Parathyroid adenoma (tissue), 2 donors: Measurements from ENCODE around the gene FMO5.
"Not testable (repeated sequence)": the region's sequence is repeated elsewhere in the genome, so short reads cannot be mapped to it uniquely, and the experiment has no call there.

Source experiments
- H2AFZ ChIP-seq: fragments of 300-600 bp; sonication (generic); one replicate; pipeline ENCODE4 v1.7.0; 2017; ENCODE audit warnings: antibody characterized with exemption, mild to moderate bottlenecking
- H3K27ac ChIP-seq: fragments of 300-600 bp; sonication (generic); one replicate; pipeline ENCODE4 v1.7.0; 2017
- H3K27me3 ChIP-seq: fragments of 300-600 bp; sonication (generic); one replicate; pipeline ENCODE4 v1.7.0; 2017; ENCODE audit warnings: low read length; ENCODE audit not compliant: control insufficient read depth, insufficient read depth
- H3K36me3 ChIP-seq: fragments of 300-600 bp; sonication (generic); one replicate; pipeline ENCODE4 v1.7.0; 2017; ENCODE audit warnings: low read length; ENCODE audit not compliant: control insufficient read depth, insufficient read depth
- H3K4me1 ChIP-seq: fragments of 300-600 bp; sonication (generic); one replicate; pipeline ENCODE4 v1.7.0; 2017; ENCODE audit warnings: control low read depth
- H3K4me2 ChIP-seq: fragments of 300-600 bp; sonication (generic); one replicate; pipeline ENCODE4 v1.7.0; 2017; ENCODE audit warnings: low read length
- H3K4me3 ChIP-seq: fragments of 300-600 bp; sonication (generic); one replicate; pipeline ENCODE4 v1.7.0; 2017; ENCODE audit warnings: low read depth, low read length
- H3K79me2 ChIP-seq: fragments of 300-600 bp; sonication (generic); one replicate; pipeline ENCODE4 v1.7.0; 2017; ENCODE audit warnings: control low read depth
- H3K9ac ChIP-seq: fragments of 300-600 bp; sonication (generic); one replicate; pipeline ENCODE4 v1.7.0; 2017; ENCODE audit warnings: mild to moderate bottlenecking
- H3K9me3 ChIP-seq: fragments of 300-600 bp; sonication (generic); one replicate; pipeline ENCODE4 v1.7.0; 2017; ENCODE audit warnings: low read length; ENCODE audit not compliant: control insufficient read depth
- TF ChIP-seq, protein P1 (sequence below): fragments of 300-600 bp; sonication (generic); IDR thresholded peaks from one replicate; pipeline ENCODE4 v1.7.0; 2017; ENCODE audit warnings: antibody characterized with exemption, mild to moderate bottlenecking
- donor health status: primary hyperparathyroidism.

Gene FMO5

DNA sequence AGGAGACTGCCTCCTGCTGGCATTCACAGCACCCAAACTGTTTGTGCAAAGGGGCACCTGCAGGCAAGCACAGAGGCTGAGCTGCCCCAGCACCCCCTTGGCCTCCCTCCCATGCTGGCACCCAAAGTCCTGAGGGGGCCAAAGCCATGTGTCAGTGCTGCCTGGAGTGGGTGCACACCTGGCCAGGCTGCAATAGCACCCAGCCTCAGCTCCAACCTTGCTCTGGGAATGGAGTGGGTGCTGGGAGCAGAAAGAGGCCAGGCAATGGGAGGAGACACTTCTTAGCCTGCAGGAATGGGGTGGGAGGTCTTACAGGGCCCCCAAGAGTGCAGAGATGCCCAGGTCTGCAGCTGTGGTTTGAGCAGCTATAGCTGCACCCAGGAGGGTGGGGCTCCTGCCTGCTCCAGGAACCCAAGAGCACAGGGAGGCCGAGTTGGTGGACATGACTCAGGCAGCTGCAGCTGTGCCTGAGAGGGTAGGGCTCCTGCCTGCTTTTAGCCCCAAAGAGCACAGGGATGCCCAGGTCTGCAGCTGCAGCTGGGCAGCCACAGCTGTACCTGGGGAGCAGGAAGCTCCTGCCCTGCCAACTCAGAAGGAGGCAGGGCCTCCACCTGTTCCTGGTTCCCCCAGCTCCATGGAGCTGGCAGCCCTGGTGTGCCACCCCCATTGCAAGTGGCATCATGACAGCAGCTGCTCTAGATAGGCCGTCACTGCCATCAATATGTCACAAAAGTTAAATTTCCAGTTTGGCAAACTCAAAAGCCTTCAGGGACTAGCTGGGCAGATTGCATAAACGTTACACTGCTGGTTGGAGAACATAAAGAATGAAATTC lies 12.0 kb upstream of the FMO5 start:
- TF ChIP-seq, protein P1, sequence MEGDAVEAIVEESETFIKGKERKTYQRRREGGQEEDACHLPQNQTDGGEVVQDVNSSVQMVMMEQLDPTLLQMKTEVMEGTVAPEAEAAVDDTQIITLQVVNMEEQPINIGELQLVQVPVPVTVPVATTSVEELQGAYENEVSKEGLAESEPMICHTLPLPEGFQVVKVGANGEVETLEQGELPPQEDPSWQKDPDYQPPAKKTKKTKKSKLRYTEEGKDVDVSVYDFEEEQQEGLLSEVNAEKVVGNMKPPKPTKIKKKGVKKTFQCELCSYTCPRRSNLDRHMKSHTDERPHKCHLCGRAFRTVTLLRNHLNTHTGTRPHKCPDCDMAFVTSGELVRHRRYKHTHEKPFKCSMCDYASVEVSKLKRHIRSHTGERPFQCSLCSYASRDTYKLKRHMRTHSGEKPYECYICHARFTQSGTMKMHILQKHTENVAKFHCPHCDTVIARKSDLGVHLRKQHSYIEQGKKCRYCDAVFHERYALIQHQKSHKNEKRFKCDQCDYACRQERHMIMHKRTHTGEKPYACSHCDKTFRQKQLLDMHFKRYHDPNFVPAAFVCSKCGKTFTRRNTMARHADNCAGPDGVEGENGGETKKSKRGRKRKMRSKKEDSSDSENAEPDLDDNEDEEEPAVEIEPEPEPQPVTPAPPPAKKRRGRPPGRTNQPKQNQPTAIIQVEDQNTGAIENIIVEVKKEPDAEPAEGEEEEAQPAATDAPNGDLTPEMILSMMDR = no peak
- Histone ChIP-seq H3K9me3 (no peaks in the 10 kb centered on the region), H3K9ac (no peak overlapping the region), H3K4me1 (peaks cover 3% of the 10 kb centered on the region), H3K4me3 (no peak overlapping the region), H3K36me3 (no peaks in the 10 kb centered on the region), H3K4me2 (no peak overlapping the region), H3K27me3 (no peaks in the 10 kb centered on the region), H3K79me2 (no peaks in the 10 kb centered on the region), H2AFZ (no peak overlapping the region), H3K27ac (no peak overlapping the region)

DNA sequence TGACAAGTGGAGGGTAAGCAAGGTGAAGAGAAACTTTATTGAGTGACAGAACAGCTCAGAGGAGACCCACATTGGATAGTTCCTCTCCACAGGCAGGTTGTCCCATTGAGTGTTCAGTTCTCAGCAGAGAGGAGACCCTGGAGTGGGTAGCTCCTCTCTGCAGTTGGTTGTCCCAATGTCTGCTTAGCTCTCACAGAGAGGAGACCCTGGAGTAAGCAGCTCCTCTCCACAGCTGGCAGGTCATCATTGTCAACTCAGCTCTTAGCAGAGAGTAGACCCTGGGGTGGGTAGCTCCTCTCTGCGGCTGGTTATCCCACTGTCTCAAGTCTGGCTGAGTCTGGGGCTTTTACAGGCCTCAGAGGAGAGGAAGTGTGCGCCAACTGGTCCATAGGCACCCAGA lies 11.3 kb upstream of the FMO5 start:
- H3K27me3 ChIP-seq = no peaks in the 10 kb centered on the region
- no peak overlapping the region for H3K9ac ChIP-seq
- TF ChIP-seq, protein P1 = no peak
- H3K9me3 ChIP-seq = no peaks in the 10 kb centered on the region
- H3K79me2 ChIP-seq = no peaks in the 10 kb centered on the region
- H3K4me1 ChIP-seq = no peaks in the 10 kb centered on the region
- H3K27ac ChIP-seq = no peak overlapping the region
- H2AFZ ChIP-seq = no peak overlapping the region
- H3K4me2 ChIP-seq = no peak overlapping the region
- no peak overlapping the region for H3K4me3 ChIP-seq
- no peaks in the 10 kb centered on the region for H3K36me3 ChIP-seq

- no peak overlapping the region for H3K4me3 ChIP-seq
- TF ChIP-seq, protein P1 = no peak
- H3K27me3 ChIP-seq = no peaks in the 10 kb centered on the region
- H3K4me1 ChIP-seq = no peaks in the 10 kb centered on the region
- H3K27ac ChIP-seq = no peak overlapping the region
- no peaks in the 10 kb centered on the region for H3K79me2 ChIP-seq
- no peaks in the 10 kb centered on the region for H3K9me3 ChIP-seq
- no peak overlapping the region for H2AFZ ChIP-seq
- no peaks in the 10 kb centered on the region for H3K36me3 ChIP-seq
- H3K9ac ChIP-seq = no peak overlapping the region
- H3K4me2 ChIP-seq = no peak overlapping the region
Observed at GRCh38 chr1:147235822-147236221, 10.7 kb upstream of the FMO5 start.

DNA sequence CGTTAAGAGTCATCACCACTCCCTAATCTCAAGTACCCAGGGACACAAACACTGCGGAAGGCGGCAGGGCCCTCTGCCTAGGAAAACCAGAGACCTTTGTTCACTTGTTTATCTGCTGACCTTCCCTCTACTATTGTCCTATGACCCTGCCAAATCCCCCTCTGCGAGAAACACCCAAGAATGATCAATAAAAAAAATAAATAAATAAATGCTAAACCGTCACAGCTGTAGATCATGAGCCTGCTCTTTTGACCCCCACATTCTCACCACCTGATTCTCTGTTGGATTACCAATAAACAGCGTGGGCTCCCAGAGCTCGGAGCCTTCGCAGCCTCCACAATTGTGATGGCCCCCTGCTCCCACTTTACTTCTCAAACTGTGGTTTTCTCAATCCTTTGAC lies 8.8 kb upstream of the FMO5 start:
- not testable (repeated sequence) for H3K27me3 ChIP-seq, H3K9ac ChIP-seq, H2AFZ ChIP-seq, H3K4me1 ChIP-seq, H3K36me3 ChIP-seq, H3K9me3 ChIP-seq, H3K4me3 ChIP-seq, H3K27ac ChIP-seq, H3K79me2 ChIP-seq, H3K4me2 ChIP-seq

DNA sequence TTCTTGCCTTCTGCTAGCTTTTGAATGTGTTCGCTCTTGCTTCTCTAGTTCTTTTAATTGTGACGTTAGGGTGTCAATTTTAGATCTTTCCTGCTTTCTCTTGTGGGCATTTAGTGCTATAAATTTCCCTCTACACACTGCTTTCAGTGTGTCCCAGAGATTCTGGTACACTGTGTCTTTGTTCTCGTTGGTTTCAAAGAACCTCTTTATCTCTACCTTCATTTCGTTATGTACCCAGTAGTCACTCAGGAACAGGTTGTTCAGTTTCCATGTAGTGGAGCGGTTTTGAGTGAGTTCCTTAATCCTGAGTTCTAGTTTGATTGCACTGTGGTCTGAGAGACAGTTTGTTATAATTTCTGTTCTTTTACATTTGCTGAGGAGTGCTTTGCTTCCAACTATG lies 5.9 kb upstream of the FMO5 start:
- H3K36me3 ChIP-seq, H3K79me2 ChIP-seq, H3K27me3 ChIP-seq, H3K4me3 ChIP-seq, H3K9me3 ChIP-seq, H3K9ac ChIP-seq, H3K4me1 ChIP-seq, H3K27ac ChIP-seq, H3K4me2 ChIP-seq, H2AFZ ChIP-seq: not testable (repeated sequence)
